OCI-LY7 (cell line): Measurements from ENCODE around the gene IL17D.

Experiments used
- CTCF ChIP-seq: fragments of 200-600 bp; sonication (generic); conservative IDR thresholded peaks from 2 replicates; pipeline ENCODE4 v1.5.1; 2014; ENCODE audit warnings: mild to moderate bottlenecking, antibody characterized with exemption, low read length, moderate library complexity, mixed read lengths
- EZH2phosphoT487 ChIP-seq: fragments of 200-600 bp; sonication (generic); IDR thresholded peaks from 2 replicates; pipeline ENCODE4 v1.6.1; 2018; ENCODE audit warnings: low read depth, borderline replicate concordance, mild to moderate bottlenecking, mixed run types, antibody characterized with exemption, low read length, moderate library complexity, mixed read lengths

- no peak for TF ChIP-seq CTCF
- TF ChIP-seq EZH2phosphoT487: no peak
Observed at GRCh38 chr13:20673715-20674114, 29.8 kb upstream of the IL17D start.
